Hematopoietic multipotent progenitor cell treated with erythropoietin and hydrocortisone succinate and interleukin-3 and kit ligand, for 6 days (in vitro differentiated cells): ENCODE measurements around the gene PSENEN.
A peak's percentile ranks its signal among the peaks of the same experiment; 100 is the strongest.

Experiments
- DNase-seq: peaks from one replicate; pipeline ENCODE4 v3.0.0-alpha.2; 2015

The PSENEN gene

DNA sequence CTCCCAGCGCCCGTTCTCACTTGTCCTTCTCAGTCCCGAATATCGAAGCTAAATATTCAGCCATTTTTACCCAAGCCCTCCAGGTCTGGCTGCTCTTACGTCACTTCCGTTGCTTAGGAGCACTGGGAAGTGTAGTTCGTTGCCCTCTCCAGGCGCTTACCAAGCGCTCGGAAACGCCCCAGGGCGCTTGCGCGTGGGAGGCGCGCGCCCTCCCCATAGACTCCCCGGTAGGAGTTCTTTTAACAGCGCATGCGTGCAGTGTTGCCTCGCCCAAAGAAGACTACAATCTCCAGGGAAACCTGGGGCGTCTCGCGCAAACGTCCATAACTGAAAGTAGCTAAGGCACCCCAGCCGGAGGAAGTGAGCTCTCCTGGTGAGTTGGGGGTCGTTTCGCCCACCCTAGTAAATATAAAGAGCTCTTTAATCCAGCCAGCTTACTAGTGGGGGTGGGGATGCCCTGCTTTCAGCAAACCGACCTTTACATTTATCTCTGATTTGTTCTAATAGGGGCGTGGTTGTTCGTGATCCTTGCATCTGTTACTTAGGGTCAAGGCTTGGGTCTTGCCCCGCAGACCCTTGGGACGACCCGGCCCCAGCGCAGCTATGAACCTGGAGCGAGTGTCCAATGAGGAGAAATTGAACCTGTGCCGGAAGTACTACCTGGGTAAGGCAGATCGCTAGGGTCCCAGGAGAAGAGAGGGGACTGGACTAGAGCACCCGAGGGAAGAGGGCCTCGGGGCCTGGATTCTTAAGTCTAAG is at the start of gene PSENEN, which contains the start of gene U2AF1L4:
PSENEN (plus strand) TSS at position 324 of the 759 bp plus-strand sequence; CDS start at position 604, 280 bp downstream.
U2AF1L4 (minus strand) TSS at position 91 of the 759 bp plus-strand sequence; CDS start at position 64, 27 bp downstream.
- peak; percentile 100 for DNase-seq

GRCh38 chr19:35695895-35696422 is 49.5 kb upstream of the PSENEN start:
- DNase-seq: no peak

DNA sequence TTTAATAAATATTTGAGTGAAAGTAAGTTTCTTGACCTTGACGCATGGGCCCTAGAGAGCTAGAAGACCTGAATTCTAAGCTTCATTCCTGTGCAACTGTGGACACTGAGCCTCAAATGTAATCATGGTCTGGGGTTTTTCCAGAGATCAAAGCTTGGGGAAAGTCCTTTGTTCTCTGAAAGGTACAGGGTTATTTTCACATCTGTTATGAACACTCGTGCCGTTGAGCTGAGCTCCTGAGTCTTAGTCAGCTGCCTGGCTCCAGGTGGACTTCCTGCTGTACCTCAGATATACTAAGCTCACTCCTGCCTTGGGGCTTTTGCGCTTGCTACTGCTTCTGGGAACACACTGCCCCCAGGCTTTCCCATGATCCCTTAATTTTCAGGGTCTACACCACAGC is 48.6 kb upstream of the PSENEN start:
- DNase-seq: no peak

- peak; percentile 99 for DNase-seq
Observed at GRCh38 chr19:35702223-35703012, 43.0 kb upstream of the PSENEN start.

- DNase-seq: no peak
Observed at GRCh38 chr19:35703343-35703742, 42.1 kb upstream of the PSENEN start.

- peak; percentile 79 for DNase-seq
Observed at GRCh38 chr19:35704218-35704617, 41.2 kb upstream of the PSENEN start, which contains the start of gene ZBTB32. Gene ZBTB32 (plus strand): TSS chr19:35704558. CDS start chr19:35714627, 10,069 bp downstream.

DNA sequence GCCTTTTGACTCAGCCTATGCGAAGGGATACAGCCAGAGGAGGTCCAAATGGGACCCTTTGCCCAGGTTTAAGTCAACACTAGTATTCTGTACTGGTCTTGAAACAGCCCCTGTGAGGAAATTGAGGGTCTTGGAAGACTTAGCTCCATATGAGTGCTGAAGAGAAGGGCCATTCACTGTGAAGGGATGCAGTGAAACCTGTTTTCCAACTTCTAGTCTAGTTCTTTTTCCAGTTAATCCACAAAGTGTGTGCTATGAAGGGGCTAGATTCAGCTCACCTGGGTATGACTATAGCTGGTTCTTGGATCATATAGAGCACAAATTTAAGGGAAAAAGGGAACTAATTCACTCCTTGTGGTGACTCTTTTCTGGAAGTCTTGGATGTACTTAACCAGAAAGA is 37.1 kb upstream of the PSENEN start:
- no peak for DNase-seq

DNA sequence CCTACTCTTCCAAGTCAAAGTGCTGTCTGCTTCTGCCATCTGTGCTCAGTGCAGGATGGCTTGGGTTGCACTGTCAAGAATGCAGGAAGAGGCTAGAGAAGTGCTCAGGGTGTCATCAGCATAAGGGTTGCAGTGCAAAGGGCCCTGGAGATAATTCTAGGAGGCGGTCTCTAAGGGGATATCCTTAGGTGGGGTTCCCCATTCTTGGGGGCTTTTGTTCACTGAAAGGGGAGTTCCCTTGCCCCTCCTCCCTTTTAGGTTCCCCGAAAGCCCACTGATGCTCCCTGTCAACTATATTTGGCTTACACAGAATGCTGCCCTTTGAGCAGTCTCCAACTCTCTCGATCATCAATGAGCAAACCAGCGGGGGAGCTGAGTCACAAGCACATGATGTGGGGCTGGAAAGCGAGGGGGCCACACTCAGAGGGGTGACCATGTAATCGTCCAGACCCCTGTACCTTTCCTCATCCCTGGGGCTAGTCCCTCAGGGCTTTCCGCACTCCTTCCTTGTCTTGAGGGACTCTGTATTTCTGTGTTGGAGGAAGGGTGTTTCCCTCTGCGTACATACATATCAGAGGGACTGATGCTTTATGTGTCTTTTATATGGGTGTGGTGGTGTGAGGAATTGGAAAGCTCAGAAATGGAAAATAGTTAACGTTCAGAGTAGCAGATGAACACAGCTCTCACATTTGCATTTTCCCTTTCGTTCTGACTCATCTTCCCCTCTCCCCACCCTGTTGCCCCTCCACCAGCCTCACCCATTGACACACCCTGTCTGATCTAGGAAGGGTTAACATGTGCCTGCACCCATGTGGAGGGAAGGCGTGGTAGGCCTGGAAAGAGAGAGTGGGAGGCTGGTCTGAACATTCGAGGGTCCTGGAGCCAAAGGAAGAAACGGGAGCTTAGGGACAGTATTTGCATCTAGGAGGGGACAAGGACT is 34.4 kb upstream of the PSENEN start:
- DNase-seq: peak; percentile 10

DNA sequence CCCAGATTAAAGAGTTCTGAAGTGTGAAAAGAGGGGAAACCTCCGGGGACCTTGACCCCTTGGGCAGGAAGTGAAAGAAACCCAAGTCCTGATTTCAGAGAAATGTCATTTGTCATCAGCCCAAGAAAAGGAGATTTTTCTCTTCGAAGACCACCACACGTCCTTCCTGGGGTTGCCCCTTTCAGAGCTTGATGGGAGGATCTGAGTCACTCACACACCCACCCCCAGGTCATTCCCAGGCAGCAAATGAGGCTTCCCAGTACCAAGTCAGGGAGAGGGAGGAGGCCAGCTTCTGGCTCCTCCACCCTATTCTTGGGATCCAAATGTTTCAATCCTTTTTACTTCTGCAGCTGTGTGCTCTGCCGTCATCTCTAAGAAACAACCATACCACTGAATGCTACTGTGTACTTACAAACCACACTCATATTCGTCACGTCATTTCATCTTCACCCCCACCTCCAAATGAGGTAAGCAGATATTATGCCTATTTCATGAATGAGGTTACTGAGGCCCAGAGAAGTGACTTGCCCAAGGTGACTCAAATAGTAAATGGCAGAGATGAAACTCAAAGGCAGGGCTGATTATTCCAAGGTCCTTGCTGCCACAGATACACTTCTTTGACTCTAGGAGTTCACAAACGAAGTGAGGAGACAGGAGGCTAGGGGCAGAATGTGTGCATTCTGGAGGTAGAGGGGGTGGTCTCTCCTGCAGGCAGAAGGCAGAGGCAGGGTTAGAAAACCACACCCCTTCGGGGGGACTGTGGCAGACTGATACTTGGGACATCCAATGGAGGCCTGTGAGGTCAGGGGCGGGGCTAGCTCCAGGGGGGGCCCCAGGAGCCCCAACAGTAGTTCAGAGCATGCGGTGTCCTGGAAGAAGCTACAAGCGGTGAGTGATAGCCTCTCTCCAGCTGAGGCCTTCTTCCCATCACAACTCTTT is 32.6 kb upstream of the PSENEN start:
- DNase-seq: peak; percentile 54

DNA sequence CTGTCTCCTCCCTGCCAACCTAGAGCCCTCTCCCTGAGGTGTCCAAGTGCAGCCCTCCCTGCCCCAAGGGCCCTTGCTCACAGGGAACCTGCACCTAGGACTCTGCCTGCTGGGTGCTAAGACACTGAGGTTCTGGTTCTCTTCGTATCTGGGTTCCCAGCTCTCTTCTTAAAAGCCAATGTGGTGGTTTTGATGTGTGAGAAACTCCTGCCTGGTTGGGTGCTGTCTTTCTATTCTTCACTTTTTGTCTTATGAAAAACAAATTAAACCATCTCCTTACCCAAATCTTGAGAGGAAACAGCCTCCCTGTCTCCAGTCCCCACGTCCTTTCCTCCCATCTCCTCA is 32.0 kb upstream of the PSENEN start:
- DNase-seq: no peak

DNA sequence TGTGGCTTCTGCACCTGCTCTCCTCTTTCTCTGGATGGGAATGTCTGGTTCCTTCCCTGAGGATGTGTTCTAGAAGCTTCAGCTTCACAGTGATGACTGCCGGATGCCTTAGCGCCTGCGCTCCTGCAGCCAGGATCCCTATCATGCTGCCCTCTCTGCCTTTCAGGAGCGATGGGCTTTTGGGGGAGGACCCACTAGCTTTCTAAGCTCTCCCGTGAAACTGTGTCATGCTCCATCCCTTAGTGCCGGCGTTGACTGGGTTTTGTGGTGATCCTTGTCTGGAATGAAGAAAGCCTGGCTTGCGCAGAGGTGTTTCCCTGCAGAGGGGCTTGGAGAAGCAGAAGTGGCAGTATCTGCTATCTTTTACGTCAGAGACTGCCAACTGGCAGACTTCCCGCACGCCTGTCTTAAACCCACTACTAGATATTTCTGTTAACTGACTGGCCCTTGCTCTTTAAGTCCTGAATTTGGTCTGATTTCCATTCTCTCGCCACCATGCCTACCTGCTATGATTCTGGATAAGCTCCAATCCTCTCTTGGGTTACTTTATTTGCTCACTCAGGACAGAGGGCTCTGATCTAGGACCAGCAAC is 31.5 kb upstream of the PSENEN start:
- peak; percentile 80 for DNase-seq

DNA sequence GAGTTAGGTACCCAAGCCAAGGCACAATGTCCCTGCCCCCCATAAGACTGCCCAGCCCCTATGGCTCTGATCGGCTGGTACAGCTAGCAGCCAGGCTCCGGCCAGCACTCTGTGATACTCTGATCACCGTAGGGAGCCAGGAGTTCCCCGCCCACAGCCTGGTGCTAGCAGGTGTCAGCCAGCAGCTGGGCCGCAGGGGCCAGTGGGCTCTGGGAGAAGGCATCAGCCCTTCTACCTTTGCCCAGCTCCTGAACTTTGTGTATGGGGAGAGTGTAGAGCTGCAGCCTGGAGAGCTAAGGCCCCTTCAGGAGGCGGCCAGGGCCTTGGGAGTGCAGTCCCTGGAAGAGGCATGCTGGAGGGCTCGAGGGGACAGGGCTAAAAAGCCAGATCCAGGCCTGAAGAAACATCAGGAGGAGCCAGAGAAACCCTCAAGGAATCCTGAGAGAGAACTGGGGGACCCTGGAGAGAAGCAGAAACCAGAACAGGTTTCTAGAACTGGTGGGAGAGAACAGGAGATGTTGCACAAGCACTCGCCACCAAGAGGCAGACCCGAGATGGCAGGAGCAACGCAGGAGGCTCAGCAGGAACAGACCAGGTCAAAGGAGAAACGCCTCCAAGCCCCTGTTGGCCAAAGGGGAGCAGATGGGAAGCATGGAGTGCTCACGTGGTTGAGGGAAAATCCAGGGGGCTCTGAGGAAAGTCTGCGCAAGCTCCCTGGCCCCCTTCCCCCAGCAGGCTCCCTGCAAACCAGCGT is 30.7 kb upstream of the PSENEN start:
- peak; percentile 55 for DNase-seq

DNA sequence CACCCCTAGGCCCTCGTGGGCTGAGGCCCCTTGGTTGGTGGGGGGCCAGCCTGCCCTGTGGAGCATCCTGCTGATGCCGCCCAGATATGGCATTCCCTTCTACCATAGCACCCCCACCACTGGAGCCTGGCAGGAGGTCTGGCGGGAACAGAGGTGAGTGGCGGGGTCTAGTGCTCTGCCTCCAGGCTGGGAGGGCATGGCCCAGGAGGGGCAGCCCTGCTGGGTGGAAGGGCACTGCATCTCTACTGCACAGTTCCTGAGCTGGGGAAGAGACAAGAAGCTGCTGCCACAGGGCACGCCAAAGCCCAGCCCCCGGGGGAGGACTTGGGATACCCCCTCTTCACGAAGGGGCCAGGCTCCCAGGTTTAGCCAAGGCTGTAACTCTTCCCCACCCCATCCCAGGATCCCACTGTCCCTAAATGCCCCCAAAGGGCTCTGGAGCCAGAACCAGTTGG is 30.1 kb upstream of the PSENEN start:
- DNase-seq: no peak

DNA sequence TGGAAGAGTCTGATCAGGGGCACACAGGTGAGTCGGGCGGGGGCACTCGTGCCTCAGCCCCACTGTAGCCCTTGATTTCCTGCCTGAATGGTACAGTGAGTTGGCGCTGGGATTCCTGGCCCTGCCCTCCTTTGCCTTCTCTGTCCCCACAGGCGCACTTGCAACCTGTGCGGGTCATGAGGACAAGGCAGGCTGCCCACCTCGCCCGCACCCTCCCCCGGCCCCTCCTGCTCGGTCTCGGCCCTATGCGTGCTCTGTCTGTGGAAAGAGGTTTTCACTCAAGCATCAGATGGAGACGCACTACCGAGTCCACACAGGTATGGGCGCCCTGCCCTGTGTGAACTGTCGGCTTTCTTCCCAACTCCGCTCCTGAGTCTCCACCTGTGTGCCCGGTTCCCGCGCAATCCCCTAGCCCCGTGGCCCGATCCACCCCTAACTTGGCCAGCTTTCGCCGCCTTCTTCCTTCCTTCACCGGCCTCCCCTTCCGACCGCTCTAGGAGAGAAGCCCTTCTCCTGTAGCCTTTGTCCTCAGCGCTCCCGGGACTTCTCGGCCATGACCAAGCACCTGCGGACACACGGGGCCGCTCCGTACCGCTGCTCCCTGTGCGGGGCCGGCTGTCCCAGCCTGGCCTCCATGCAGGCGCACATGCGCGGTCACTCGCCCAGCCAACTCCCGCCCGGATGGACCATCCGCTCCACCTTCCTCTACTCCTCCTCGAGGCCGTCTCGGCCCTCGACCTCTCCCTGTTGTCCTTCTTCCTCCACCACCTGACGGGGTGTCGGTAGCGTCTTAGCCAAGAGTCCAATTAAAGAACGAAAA is 29.3 kb upstream of the PSENEN start:
- DNase-seq: peak; percentile 27

DNA sequence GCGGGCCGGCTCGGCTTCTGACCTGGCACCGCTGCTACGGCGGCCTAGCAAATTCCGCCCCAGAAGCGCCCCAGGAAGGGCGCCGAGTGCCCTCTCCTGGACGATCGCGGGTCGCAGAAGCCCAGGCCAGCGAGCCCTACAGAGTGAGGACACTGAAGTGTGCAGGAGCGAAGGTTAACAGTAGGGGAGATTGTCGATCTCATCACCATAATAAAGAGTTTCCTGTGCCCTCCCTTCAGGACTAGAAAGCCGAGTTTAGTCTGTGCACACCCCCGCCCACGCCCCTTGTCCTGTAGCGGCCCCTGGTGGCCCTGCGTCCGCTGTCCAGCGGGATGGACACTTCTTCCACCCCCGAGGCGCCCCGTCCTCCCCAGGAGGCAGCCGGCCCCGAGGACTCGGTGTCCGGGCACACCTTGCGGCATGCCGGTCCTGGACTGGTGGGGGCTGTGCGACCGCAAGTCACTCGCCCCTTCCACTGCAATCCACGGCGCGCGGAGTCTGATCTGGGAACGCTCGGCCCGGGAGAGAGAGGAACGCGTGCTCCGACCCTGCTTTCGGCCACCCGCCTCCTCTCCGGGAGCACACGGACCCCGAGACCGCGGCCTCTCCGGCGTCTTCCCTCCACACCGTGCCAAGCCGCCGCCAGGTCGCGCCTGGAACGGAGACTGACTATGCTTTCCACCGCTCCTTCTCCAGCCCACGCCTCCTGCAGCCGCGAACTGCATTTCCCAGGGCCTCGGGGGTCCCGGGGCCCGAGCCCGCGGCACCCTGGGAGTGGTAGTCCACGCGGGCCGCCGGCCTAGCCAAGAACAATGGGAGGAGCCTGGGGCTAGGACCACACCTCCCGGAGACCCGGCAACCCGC is 28.4 kb upstream of the PSENEN start:
- DNase-seq: peak; percentile 98

DNA sequence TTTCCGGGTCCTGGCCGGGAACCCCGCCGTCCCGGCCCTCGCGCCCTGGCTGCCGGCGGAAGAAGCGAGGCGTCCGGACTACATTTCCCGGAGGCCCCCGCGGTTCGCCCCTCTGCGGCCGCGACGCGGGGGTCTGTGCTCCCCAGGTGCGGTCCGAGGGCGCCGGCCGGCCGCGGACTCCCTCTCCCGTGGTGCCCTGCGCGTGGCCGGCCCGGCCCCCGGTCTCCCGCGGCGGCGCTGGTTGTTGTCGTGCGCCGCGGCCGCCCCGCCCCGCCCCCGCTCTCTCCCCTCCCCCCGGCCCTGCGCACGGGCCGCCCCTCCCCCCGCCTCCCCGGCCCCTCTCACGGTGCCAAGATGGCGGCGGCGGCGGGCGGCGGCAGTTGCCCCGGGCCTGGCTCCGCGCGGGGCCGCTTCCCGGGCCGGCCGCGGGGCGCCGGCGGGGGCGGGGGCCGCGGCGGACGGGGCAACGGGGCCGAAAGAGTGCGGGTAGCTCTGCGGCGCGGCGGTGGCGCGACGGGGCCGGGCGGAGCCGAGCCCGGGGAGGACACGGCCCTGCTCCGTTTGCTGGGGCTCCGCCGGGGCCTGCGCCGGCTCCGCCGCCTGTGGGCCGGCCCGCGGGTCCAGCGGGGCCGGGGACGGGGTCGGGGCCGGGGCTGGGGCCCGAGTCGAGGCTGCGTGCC is 27.6 kb upstream of the PSENEN start, which contains the start of gene KMT2B:
KMT2B (plus strand) TSS at position 339 of the 680 bp plus-strand sequence; CDS start at position 355, 16 bp downstream.
- no peak for DNase-seq

GRCh38 chr19:35718345-35719041 is 27.0 kb upstream of the PSENEN start:
- DNase-seq: peak; percentile 44
